PC-9 (cell line): ENCODE data around the gene PHRF1. TPM values are rescaled to one million over a fixed set of nuclear protein-coding genes. Genes with fewer than 3 reads are reported as not detected.

Source experiments
- BruUV-seq: library from RNA; stranded (reverse); fragments of 400-500 nt; replicated peaks from 2 replicates; lab custom pipeline; 2021; lab: Mats Ljungman, UMichigan
- CTCF ChIA-PET: fragments of 300-600 bp; sonication (Branson Sonifier 250); formaldehyde crosslinking; loops from one replicate; lab custom pipeline; 2022; ENCODE audit warnings: antibody characterized with exemption; lab: Charles Lee
- POLR2A ChIA-PET: fragments of 300-600 bp; sonication (Branson Sonifier 250); formaldehyde crosslinking; loops from one replicate; lab custom pipeline; 2022; ENCODE audit warnings: antibody characterized with exemption; ENCODE audit not compliant: unreplicated experiment; lab: Charles Lee
- DNase-seq, 2 experiments: peaks; one replicate each; pipeline versions ENCODE4 v3.0.0 to v3.0.0-alpha.2; 2015 to 2022; ENCODE audit warnings: mixed read lengths in 1 of 2
- H2AFZ ChIP-seq: fragments of 200-600 bp; sonication (generic); 2 replicates; pipeline ENCODE4 v1.8.1; 2017; ENCODE audit warnings: antibody characterized with exemption
- H3F3A ChIP-seq: fragments of 200-600 bp; sonication (generic); 2 replicates; pipeline ENCODE4 v1.8.1; 2017; ENCODE audit warnings: antibody characterized with exemption, mild to moderate bottlenecking, low read depth; ENCODE audit not compliant: insufficient read depth
- H3K27ac ChIP-seq: fragments of 200-600 bp; sonication (generic); 2 replicates; pipeline ENCODE4 v1.6.1; 2016; ENCODE audit warnings: mixed run types
- H3K27me3 ChIP-seq: fragments of 200-600 bp; sonication (generic); 2 replicates; pipeline ENCODE4 v1.6.1; 2016; ENCODE audit warnings: low read depth, mixed run types; ENCODE audit not compliant: insufficient read depth
- H3K36me3 ChIP-seq: fragments of 200-600 bp; sonication (generic); 2 replicates; pipeline ENCODE4 v1.6.1; 2016; ENCODE audit warnings: low read depth, mixed run types
- H3K4me1 ChIP-seq: fragments of 200-600 bp; sonication (generic); replicated peaks from 2 replicates; pipeline ENCODE4 v1.6.1; 2016; ENCODE audit warnings: mixed run types; ENCODE audit not compliant: insufficient read depth
- H3K4me2 ChIP-seq: fragments of 200-600 bp; sonication (generic); 2 replicates; pipeline ENCODE4 v1.6.1; 2017; ENCODE audit warnings: mixed run types
- H3K4me3 ChIP-seq: fragments of 200-600 bp; sonication (generic); 2 replicates; pipeline ENCODE4 v1.6.1; 2016; ENCODE audit warnings: mixed run types
- H3K79me2 ChIP-seq: fragments of 200-600 bp; sonication (generic); 2 replicates; pipeline ENCODE4 v1.6.1; 2017; ENCODE audit warnings: low read depth, mixed run types
- H3K9me2 ChIP-seq: fragments of 200-600 bp; sonication (generic); 2 replicates; pipeline ENCODE4 v1.8.1; 2017; ENCODE audit warnings: mild to moderate bottlenecking; ENCODE audit not compliant: insufficient read depth
- H3K9me3 ChIP-seq: fragments of 200-600 bp; sonication (generic); 2 replicates; pipeline ENCODE4 v1.8.1; 2016; ENCODE audit warnings: low read depth; ENCODE audit not compliant: insufficient read depth
- H4K20me1 ChIP-seq: fragments of 200-600 bp; sonication (generic); 2 replicates; pipeline ENCODE4 v1.8.1; 2017; ENCODE audit not compliant: insufficient read depth
- CTCF ChIP-seq: fragments of 200-600 bp; sonication (generic); conservative IDR thresholded peaks from 2 replicates; pipeline ENCODE4 v1.6.1; 2017; ENCODE audit warnings: mixed run types, antibody characterized with exemption, mild to moderate bottlenecking, moderate library complexity
- EZH2 ChIP-seq: fragments of 200-600 bp; sonication (generic); IDR thresholded peaks from 2 replicates; pipeline ENCODE4 v1.8.0; 2017; ENCODE audit warnings: antibody characterized with exemption, low read depth
- intact Hi-C: fragments of 100-400 bp; cut with micrococcal nuclease; formaldehyde crosslinking; loops from one replicate; pipeline ENCODE4 v1.10.0; 2022; ENCODE audit not compliant: unreplicated experiment
- total RNA-seq: library from RNA; stranded (reverse); gene quantifications from 2 replicates; pipeline ENCODE4 v1.2.3, GENCODE V29; 2021

PHRF1 gene
- total RNA-seq, 1 experiment from 2014 or later, result 21.7 TPM

- Histone ChIP-seq H3K4me1 (no peaks in the 10 kb centered on the region), H2AFZ (no peak overlapping the region), H3K9me2 (no peaks in the 10 kb centered on the region), H3K27me3 (no peaks in the 10 kb centered on the region), H3K36me3 (no peaks in the 10 kb centered on the region), H3K79me2 (no peaks in the 10 kb centered on the region), H3K27ac (no peak overlapping the region), H3F3A (0 out of 2 replicates have a peak, but pooled peaks cover 7% of the 10 kb centered on the region), H4K20me1 (no peaks in the 10 kb centered on the region), H3K4me3 (no peak overlapping the region), H3K9me3 (no peaks in the 10 kb centered on the region), H3K4me2 (no peak overlapping the region)
- CTCF ChIA-PET, result no interaction called here
- no peak for TF ChIP-seq EZH2
- TF ChIP-seq CTCF, result no peak
- DNase-seq, result no peak
- no TSS peak for BruUV-seq
- POLR2A ChIA-PET, result no interaction called here
- intact Hi-C loops, result no loop called here
Measured at GRCh38 chr11:553083-553987, 22.9 kb upstream of the PHRF1 start.

- no peaks in the 10 kb centered on the region for H3K9me3 ChIP-seq
- no peaks in the 10 kb centered on the region for H4K20me1 ChIP-seq
- no peaks in the 10 kb centered on the region for H3K4me1 ChIP-seq
- CTCF ChIA-PET, result no interaction called here
- H3K79me2 ChIP-seq, result no peaks in the 10 kb centered on the region
- H3F3A ChIP-seq, result 0 out of 2 replicates have a peak, but pooled peaks cover 7% of the 10 kb centered on the region
- intact Hi-C loops, result no loop called here
- H3K4me2 ChIP-seq, result 0 out of 2 replicates have a peak overlapping the region, but pooled peaks have one; percentile 64
- H3K36me3 ChIP-seq, result no peaks in the 10 kb centered on the region
- BruUV-seq, result no TSS peak
- no peak overlapping the region for H2AFZ ChIP-seq
- H3K27ac ChIP-seq, result no peak overlapping the region
- H3K4me3 ChIP-seq, result no peak overlapping the region
- no peaks in the 10 kb centered on the region for H3K27me3 ChIP-seq
- H3K9me2 ChIP-seq, result no peaks in the 10 kb centered on the region
- DNase-seq, result no peak
- TF ChIP-seq EZH2 (no peak), CTCF (no peak)
- POLR2A ChIA-PET, result no interaction called here
Measured at GRCh38 chr11:553988-554340, 22.3 kb upstream of the PHRF1 start.

- H3K9me3 ChIP-seq, result no peaks in the 10 kb centered on the region
- BruUV-seq, result no TSS peak
- POLR2A ChIA-PET, result interaction anchor here (0.5 kb wide), 1 partner anchor 272 kb away, joined by 10 read pairs; no protein-coding TSS in a partner anchor
- H3K27me3 ChIP-seq, result no peaks in the 10 kb centered on the region
- H3K79me2 ChIP-seq, result no peaks in the 10 kb centered on the region
- intact Hi-C loops, result no loop called here
- peak overlapping the region; percentile 64 for H3K4me2 ChIP-seq
- CTCF ChIA-PET, result interaction anchor here (1.2 kb wide), 1 partner anchor 172 kb away, joined by 3 read pairs; no protein-coding TSS in a partner anchor
- no peak overlapping the region for H3K4me3 ChIP-seq
- H3F3A ChIP-seq, result peaks cover 8% of the 10 kb centered on the region; the same call in 1 of the 2 replicates
- peak in 1 of 2 experiments; percentile 54 for DNase-seq
- H3K4me1 ChIP-seq, result no peaks in the 10 kb centered on the region
- no peak overlapping the region for H3K27ac ChIP-seq
- H3K36me3 ChIP-seq, result no peaks in the 10 kb centered on the region
- no peaks in the 10 kb centered on the region for H3K9me2 ChIP-seq
- no peak overlapping the region for H2AFZ ChIP-seq
- no peaks in the 10 kb centered on the region for H4K20me1 ChIP-seq
- no peak for TF ChIP-seq EZH2
- TF ChIP-seq CTCF, result peak; percentile 48; the same call in 1 of the 2 replicates
Measured at GRCh38 chr11:554428-555226, 21.6 kb upstream of the PHRF1 start.
